HepG2 (cell line): ENCODE data around the gene LZTS2. TPM values are rescaled to one million over a fixed set of nuclear protein-coding genes. Genes with fewer than 3 reads are reported as not detected.

ENCODE experiments used
- ARNTL ChIP-seq: sonication (generic); formaldehyde crosslinking; IDR thresholded peaks from 2 replicates; pipeline ENCODE4 v1.4.0; 2020; ENCODE audit warnings: mild to moderate bottlenecking, missing genetic modification reagents
- ELF1 ChIP-seq: sonication (generic); formaldehyde crosslinking; IDR thresholded peaks from 2 replicates; pipeline ENCODE4 v1.4.0; 2020; ENCODE audit warnings: missing genetic modification reagents
- FOXC1 ChIP-seq: sonication (generic); formaldehyde crosslinking; IDR thresholded peaks from 2 replicates; pipeline ENCODE4 v1.8.0; 2022; ENCODE audit warnings: mild to moderate bottlenecking, missing genetic modification reagents, borderline replicate concordance
- ISL2 ChIP-seq: sonication (generic); formaldehyde crosslinking; IDR thresholded peaks from 2 replicates; pipeline ENCODE4 v1.5.0; 2020; ENCODE audit warnings: missing genetic modification reagents
- KDM6A ChIP-seq: IDR thresholded peaks from 2 replicates; pipeline ENCODE4 v1.6.1; 2016; ENCODE audit warnings: low read depth
- KLF16 ChIP-seq, 2 experiments: sonication (generic) in 1 of 2; formaldehyde crosslinking in 1 of 2; IDR thresholded peaks; 2 replicates each; pipeline versions ENCODE4 v1.6.1 to v1.8.0; 2016 to 2023; ENCODE audit warnings: missing genetic modification reagents in 2 of 2, missing compliant biosample characterization in 1 of 2
- MAZ ChIP-seq, 2 experiments: sonication (generic) in 1 of 2; formaldehyde crosslinking in 1 of 2; IDR thresholded peaks; 2 replicates each; pipeline versions ENCODE4 v1.5.0 to v1.6.1; 2012 to 2020; ENCODE audit warnings: low read depth in 2 of 2, mild to moderate bottlenecking in 2 of 2, borderline replicate concordance in 1 of 2, improper control_type of control experiment in 1 of 2, low read length in 1 of 2, missing genetic modification reagents in 1 of 2, moderate library complexity in 1 of 2
- MXD4 ChIP-seq: IDR thresholded peaks from 2 replicates; pipeline ENCODE4 v1.6.1; 2016; ENCODE audit warnings: mild to moderate bottlenecking, missing biosample characterization, missing genetic modification reagents
- PHF5A ChIP-seq: IDR thresholded peaks from one replicate; pipeline ENCODE4 v1.6.1; 2018; ENCODE audit warnings: low read depth, missing genetic modification reagents; ENCODE audit not compliant: unreplicated experiment
- POLR2AphosphoS2 ChIP-seq: IDR thresholded peaks from 2 replicates; pipeline ENCODE4 v1.6.1; 2011; ENCODE audit warnings: low read depth, low read length, improper control_type of control experiment
- STAG1 ChIP-seq: sonication (generic); formaldehyde crosslinking; IDR thresholded peaks from 2 replicates; pipeline ENCODE4 v1.4.0; 2020; ENCODE audit warnings: missing genetic modification reagents
- YEATS2 ChIP-seq: sonication (generic); formaldehyde crosslinking; IDR thresholded peaks from 2 replicates; pipeline ENCODE4 v1.4.0; 2020; ENCODE audit warnings: missing genetic modification reagents, borderline replicate concordance
- ZNF562 ChIP-seq: sonication (generic); formaldehyde crosslinking; IDR thresholded peaks from 2 replicates; pipeline ENCODE4 v1.8.0; 2022; ENCODE audit warnings: missing genetic modification reagents, borderline replicate concordance
- polyA plus RNA-seq, 8 experiments: library from polyadenylated mRNA; depleted of rRNA in 3 of 8; stranded (reverse) in 7 of 8; unstranded in 1 of 8; fragments of >200 nt; fragmentation: Illumina TruSeq in 4 of 8; extraction: Trizol in 4 of 8; gene quantifications; 2 replicates each; pipeline versions ENCODE4 v1.2.1 to v1.2.3, GENCODE V29; 2011 to 2016; ENCODE audit warnings: low read depth in 4 of 8, missing spikeins in 1 of 8, mixed read lengths in 1 of 8; ENCODE audit not compliant: insufficient read depth in 1 of 8
- total RNA-seq, 5 experiments: library from RNA; depleted of rRNA; stranded (reverse); fragments of >200 nt; fragmentation: Illumina TruSeq; extraction: Trizol; gene quantifications; 2 replicates each; pipeline ENCODE4 v1.2.3, GENCODE V29; 2016; ENCODE audit warnings: low read depth in 1 of 5
- TF ChIP-seq, protein P1 (sequence below): sonication (generic); formaldehyde crosslinking; IDR thresholded peaks from 2 replicates; pipeline ENCODE4 v1.4.0; 2020; ENCODE audit warnings: missing genetic modification reagents
- TF ChIP-seq, protein P2 (sequence below): sonication (generic); formaldehyde crosslinking; IDR thresholded peaks from 2 replicates; pipeline ENCODE4 v1.5.0; 2020; ENCODE audit warnings: mild to moderate bottlenecking, missing genetic modification reagents
- TF ChIP-seq, protein P3 (sequence below): sonication (generic); formaldehyde crosslinking; IDR thresholded peaks from 2 replicates; pipeline ENCODE4 v1.5.1; 2020; ENCODE audit warnings: missing genetic modification reagents, mild to moderate bottlenecking, borderline replicate concordance

The LZTS2 gene
- total and polyA plus RNA-seq, 2 of the 13 experiments (the other 11 are each of a cell fraction or from before 2014, with no cell fraction given) = 43.6 to 65.6 TPM

DNA sequence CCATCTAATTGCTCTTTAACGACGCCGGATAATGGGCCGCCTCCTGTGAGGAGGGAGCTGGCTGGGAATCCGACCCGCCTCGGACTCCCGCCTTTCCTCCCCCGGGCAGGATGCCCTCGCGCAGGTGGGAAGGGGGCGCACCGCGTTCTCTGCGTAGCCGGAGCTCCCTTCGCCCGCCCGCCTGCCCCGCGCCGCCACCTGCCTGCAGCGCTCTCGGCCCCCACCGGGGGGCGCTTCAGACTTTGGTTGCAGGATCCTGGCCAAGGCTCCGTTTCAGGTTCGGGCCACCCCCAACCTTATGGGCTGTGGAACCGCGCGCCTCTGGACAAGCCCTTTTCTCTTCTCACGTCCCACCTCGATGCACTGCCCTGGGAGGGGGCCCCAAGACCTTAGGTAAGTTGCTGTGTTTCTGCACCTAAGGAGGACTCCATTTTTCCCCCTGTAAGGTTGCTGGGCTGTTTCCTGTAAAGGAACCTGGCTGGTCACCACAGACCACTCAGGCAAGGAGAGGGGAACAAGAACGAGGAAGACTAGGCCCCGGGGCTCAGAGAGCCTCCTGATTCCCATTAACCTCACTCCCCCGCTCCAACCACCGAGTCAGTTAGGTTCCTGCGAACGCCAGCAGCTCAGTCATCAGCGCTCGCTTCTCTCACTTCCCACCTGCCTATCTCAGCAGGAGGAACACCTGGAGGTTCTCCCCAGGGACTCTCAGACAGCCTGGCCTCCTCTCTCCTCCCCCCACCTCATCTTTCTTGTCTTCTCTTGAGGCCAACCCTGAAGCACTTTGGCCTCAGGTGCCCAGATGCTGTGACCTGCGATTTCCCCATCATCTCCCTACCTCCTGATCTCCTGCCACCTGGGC lies 50.8 kb downstream of the LZTS2 start (continued):
- TF ChIP-seq ZNF562 (CRISPR knock-in tag) (no peak), KLF16 (CRISPR knock-in tag; IDR thresholded peaks at IDR 0.05) (no peak), FOXC1 (CRISPR knock-in tag) (no peak), MXD4 (no peak), ISL2 (CRISPR knock-in tag) (0 out of 2 replicates have a peak, but pooled peaks have one; percentile 40), YEATS2 (no peak), KDM6A (CRISPR knock-in tag) (no peak), MAZ (IDR thresholded peaks at IDR 0.05; ENCODE audit: borderline replicate concordance, low read depth, low read length) (0 out of 2 replicates have a peak, but pooled peaks have one; percentile 32), MAZ (CRISPR knock-in tag; IDR thresholded peaks at IDR 0.05; ENCODE audit: low read depth) (0 out of 2 replicates have a peak, but pooled peaks have one; percentile 35), PHF5A (CRISPR knock-in tag) (no peak), ARNTL (no peak), ELF1 (CRISPR knock-in tag) (no peak), STAG1 (peak; percentile 61), POLR2AphosphoS2 (no peak)
- TF ChIP-seq, protein P1, sequence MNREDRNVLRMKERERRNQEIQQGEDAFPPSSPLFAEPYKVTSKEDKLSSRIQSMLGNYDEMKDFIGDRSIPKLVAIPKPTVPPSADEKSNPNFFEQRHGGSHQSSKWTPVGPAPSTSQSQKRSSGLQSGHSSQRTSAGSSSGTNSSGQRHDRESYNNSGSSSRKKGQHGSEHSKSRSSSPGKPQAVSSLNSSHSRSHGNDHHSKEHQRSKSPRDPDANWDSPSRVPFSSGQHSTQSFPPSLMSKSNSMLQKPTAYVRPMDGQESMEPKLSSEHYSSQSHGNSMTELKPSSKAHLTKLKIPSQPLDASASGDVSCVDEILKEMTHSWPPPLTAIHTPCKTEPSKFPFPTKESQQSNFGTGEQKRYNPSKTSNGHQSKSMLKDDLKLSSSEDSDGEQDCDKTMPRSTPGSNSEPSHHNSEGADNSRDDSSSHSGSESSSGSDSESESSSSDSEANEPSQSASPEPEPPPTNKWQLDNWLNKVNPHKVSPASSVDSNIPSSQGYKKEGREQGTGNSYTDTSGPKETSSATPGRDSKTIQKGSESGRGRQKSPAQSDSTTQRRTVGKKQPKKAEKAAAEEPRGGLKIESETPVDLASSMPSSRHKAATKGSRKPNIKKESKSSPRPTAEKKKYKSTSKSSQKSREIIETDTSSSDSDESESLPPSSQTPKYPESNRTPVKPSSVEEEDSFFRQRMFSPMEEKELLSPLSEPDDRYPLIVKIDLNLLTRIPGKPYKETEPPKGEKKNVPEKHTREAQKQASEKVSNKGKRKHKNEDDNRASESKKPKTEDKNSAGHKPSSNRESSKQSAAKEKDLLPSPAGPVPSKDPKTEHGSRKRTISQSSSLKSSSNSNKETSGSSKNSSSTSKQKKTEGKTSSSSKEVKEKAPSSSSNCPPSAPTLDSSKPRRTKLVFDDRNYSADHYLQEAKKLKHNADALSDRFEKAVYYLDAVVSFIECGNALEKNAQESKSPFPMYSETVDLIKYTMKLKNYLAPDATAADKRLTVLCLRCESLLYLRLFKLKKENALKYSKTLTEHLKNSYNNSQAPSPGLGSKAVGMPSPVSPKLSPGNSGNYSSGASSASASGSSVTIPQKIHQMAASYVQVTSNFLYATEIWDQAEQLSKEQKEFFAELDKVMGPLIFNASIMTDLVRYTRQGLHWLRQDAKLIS = no peak
- TF ChIP-seq, protein P2, sequence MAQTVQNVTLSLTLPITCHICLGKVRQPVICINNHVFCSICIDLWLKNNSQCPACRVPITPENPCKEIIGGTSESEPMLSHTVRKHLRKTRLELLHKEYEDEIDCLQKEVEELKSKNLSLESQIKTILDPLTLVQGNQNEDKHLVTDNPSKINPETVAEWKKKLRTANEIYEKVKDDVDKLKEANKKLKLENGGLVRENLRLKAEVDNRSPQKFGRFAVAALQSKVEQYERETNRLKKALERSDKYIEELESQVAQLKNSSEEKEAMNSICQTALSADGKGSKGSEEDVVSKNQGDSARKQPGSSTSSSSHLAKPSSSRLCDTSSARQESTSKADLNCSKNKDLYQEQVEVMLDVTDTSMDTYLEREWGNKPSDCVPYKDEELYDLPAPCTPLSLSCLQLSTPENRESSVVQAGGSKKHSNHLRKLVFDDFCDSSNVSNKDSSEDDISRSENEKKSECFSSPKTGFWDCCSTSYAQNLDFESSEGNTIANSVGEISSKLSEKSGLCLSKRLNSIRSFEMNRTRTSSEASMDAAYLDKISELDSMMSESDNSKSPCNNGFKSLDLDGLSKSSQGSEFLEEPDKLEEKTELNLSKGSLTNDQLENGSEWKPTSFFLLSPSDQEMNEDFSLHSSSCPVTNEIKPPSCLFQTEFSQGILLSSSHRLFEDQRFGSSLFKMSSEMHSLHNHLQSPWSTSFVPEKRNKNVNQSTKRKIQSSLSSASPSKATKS = no peak
- TF ChIP-seq, protein P3, sequence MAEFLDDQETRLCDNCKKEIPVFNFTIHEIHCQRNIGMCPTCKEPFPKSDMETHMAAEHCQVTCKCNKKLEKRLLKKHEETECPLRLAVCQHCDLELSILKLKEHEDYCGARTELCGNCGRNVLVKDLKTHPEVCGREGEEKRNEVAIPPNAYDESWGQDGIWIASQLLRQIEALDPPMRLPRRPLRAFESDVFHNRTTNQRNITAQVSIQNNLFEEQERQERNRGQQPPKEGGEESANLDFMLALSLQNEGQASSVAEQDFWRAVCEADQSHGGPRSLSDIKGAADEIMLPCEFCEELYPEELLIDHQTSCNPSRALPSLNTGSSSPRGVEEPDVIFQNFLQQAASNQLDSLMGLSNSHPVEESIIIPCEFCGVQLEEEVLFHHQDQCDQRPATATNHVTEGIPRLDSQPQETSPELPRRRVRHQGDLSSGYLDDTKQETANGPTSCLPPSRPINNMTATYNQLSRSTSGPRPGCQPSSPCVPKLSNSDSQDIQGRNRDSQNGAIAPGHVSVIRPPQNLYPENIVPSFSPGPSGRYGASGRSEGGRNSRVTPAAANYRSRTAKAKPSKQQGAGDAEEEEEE = no peak
